ENCODE results near the gene SLC26A2. TPM values are rescaled to one million over a fixed set of nuclear protein-coding genes. Genes with fewer than 3 reads are reported as not detected.

SLC26A2 gene
- total and polyA plus RNA-seq, 8 donors = 1.1 to 7.4 (median 3.6) TPM

DNA sequence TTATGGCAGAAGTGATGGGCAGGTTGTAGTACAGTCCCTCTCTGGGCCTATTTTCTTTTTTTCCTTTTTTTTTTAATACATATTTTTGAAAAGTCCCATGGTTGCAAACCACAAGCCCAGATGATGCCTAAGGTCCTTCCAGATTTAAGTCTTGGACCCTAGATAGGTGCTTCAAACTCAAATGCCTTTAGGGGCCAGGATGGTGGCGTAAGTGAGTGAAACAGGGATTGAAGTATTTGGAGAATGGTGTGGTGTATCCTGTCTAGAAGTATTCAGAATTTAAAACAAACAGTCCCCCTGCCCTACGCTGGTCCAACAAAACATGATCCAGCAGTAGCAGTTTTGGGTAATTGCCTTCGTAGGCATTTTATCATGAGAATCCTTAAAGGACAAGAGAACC, 37.7 kb downstream of the SLC26A2 start:
- Histone ChIP-seq H3K9me3 (no peaks in the 10 kb centered on the region), H3K27ac (no peak overlapping the region), H3K36me3 (peaks cover 0 to 18% (median 0%) of the 10 kb centered on the region in 3 donors), H3K4me3 (no peak overlapping the region), H3K27me3 (no peaks in the 10 kb centered on the region), H3K4me1 (peaks cover 14 to 18% (median 16%) of the 10 kb centered on the region in 3 donors)
- 99 to 100% methylated on average over 3 of the region's 3 CpGs for WGBS, 2 donors
- FAIRE-seq (no peak), ATAC-seq (no peak), DNase-seq (no peak)
- intact Hi-C loops (cut with DNase I) = loop anchor here in 2 of 3 donors (10.0 kb wide), 2 partner anchors 53 to 353 kb away; partner anchors contain the start of gene PDE6A (in 1 of the 2)
- TF ChIP-seq, protein P1, sequence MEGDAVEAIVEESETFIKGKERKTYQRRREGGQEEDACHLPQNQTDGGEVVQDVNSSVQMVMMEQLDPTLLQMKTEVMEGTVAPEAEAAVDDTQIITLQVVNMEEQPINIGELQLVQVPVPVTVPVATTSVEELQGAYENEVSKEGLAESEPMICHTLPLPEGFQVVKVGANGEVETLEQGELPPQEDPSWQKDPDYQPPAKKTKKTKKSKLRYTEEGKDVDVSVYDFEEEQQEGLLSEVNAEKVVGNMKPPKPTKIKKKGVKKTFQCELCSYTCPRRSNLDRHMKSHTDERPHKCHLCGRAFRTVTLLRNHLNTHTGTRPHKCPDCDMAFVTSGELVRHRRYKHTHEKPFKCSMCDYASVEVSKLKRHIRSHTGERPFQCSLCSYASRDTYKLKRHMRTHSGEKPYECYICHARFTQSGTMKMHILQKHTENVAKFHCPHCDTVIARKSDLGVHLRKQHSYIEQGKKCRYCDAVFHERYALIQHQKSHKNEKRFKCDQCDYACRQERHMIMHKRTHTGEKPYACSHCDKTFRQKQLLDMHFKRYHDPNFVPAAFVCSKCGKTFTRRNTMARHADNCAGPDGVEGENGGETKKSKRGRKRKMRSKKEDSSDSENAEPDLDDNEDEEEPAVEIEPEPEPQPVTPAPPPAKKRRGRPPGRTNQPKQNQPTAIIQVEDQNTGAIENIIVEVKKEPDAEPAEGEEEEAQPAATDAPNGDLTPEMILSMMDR (IDR thresholded peaks at IDR 0.05) = no peak

DNA sequence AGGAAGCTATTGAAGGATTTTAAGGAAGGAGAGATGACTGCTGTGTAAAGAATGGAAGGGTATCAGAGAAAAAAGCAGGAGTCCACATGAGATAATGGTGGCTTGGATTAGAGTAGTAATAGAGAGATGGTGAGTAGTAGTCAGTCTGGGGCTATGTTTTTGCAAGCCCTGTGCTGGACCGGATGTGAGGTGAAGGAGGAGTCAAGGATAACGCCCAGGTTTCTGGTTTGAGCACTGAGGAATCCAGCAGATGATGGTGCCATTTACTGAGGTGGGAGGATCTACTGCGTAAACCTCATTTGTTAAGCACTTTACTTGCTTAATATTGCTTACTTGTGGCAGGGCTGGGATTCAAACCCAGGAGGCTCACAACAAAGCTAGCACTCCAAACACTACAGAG, 38.8 kb downstream of the SLC26A2 start:
- Histone ChIP-seq H3K27ac (peak overlapping the region in 1 of 4 donors; percentile 93), H3K36me3 (peaks cover 0 to 12% (median 0%) of the 10 kb centered on the region in 3 donors), H3K27me3 (no peaks in the 10 kb centered on the region), H3K9me3 (no peaks in the 10 kb centered on the region), H3K4me3 (peak overlapping the region in 2 of 4 donors; percentile 82 to 90), H3K4me1 (peaks cover 14 to 18% (median 16%) of the 10 kb centered on the region in 3 donors)
- no peak for DNase-seq
- TF ChIP-seq, protein P1 (IDR thresholded peaks at IDR 0.05) = no peak
- 57 to 73% methylated on average over 3 of the region's 3 CpGs for WGBS, 2 donors
- no peak for FAIRE-seq
- intact Hi-C loops (cut with DNase I) = loop anchor here in 2 of 3 donors (10.0 kb wide), 2 partner anchors 55 to 355 kb away; partner anchors contain the start of gene PDE6A (in 1 of the 2)
- no peak for ATAC-seq

DNA sequence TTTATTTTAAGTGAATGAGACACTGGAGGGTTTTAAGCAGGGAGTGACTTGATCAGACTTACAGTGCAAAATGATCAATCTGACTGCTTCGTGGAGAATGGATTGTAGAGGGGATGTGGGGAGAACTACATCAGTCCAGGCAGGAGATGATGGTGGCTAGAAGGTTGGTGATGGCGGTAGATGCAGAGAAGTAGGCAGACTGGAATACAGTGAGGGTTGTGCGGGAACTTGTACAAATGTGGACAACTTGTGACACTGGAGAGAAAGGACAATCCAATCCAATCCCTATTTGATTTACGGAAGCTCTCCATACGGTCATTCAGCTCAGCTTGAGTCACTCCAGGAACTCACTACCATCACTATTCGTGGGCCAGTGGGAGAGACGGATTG, 39.3 kb downstream of the SLC26A2 start:
- Histone ChIP-seq H3K27ac (peak overlapping the region; percentile 82 to 93 (median 88)), H3K4me3 (peak overlapping the region; percentile 82 to 100 (median 95)), H3K4me1 (peaks cover 14 to 18% (median 16%) of the 10 kb centered on the region in 3 donors), H3K36me3 (peaks cover 0 to 11% (median 0%) of the 10 kb centered on the region in 3 donors), H3K27me3 (no peaks in the 10 kb centered on the region), H3K9me3 (no peaks in the 10 kb centered on the region)
- intact Hi-C loops (cut with DNase I) = loop anchor here in 2 of 3 donors (10.0 kb wide), 2 partner anchors 55 to 355 kb away; partner anchors contain the start of gene PDE6A (in 1 of the 2)
- FAIRE-seq (no peak), ATAC-seq (no peak), DNase-seq (no peak)
- WGBS, 2 donors = 7 to 11% methylated on average over 7 of the region's 7 CpGs
- TF ChIP-seq, protein P1 (IDR thresholded peaks at IDR 0.05) = no peak

DNA sequence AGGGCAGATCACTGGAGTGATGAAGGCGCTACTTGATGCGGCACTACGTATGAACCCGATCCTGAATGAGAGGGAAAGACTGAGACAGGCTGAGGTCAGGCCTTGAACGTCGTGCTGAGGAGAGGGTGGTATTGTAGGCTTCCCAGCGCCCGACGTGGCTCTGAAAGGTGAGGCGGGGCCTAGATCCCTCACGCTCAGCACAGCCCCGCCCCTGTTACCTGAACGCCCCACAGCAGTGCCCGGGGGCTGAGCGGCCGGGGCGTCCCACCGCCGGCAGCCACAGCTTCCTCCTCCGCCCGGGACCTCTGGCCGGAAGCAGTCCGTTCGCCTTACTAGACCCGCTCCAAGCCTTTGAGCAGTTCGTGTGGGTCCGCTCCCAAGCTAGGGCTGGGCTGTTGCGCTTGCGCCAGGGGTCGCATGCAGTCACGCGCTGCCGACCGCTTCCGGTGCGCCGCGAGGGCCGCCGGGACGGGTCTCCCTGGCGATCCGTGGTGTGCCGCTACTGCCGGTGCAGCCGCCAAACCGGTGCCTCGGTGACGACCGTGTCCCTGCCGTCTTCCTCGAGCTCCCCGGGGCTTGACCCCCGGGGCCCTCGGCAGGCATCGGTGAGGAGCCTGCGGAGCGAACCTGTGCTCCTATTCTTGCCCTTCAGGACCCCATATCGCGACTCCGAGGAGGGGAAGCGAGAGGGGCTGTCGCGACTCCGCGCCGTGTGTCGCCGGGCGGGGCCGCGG, 39.9 kb downstream of the SLC26A2 start, which contains the start of the genes HMGXB3 and TIGD6:
Gene HMGXB3, plus strand, starts transcription at position 484 of the 734 bp plus-strand sequence. CDS start 4,114 bp downstream, outside the sequence.
Gene TIGD6, minus strand, starts transcription at position 399 of the 734 bp plus-strand sequence. CDS start 4,306 bp downstream, outside the sequence.
- WGBS, 2 donors = 1% methylated on average over 69 to 72 of the region's 72 CpGs
- Histone ChIP-seq H3K4me1 (peaks cover 14 to 18% (median 16%) of the 10 kb centered on the region in 3 donors), H3K4me3 (peak within 1 kb of the TSS; percentile 82 to 100 (median 95)), H3K36me3 (peaks cover 0 to 7% (median 0%) of the 10 kb centered on the region in 3 donors), H3K27ac (peak within 1 kb of the TSS; percentile 82 to 93 (median 88)), H3K9me3 (no peaks in the 10 kb centered on the region), H3K27me3 (no peaks in the 10 kb centered on the region)
- ATAC-seq = peak; percentile 91 to 95 (median 94)
- TF ChIP-seq, protein P1 (IDR thresholded peaks at IDR 0.05) = no peak
- intact Hi-C loops (cut with DNase I) = no loop called here
- FAIRE-seq = no peak
- DNase-seq = peak; percentile 92 to 98 (median 94)
